GM18526 (cell line): Measurements from ENCODE around the gene POU1F1.

Source experiments
- POLR2A ChIP-seq: IDR thresholded peaks from 3 replicates; pipeline ENCODE4 v1.6.1; 2011; ENCODE audit not compliant: insufficient read length; ENCODE audit errors: extremely low read depth

Gene POU1F1

GRCh38 chr3:87219611-87220010, 56.8 kb downstream of the POU1F1 start:
- TF ChIP-seq POLR2A = no peak

- TF ChIP-seq POLR2A = no peak
Measured at GRCh38 chr3:87218560-87218959, 57.8 kb downstream of the POU1F1 start.
